ENCODE measurements around the gene MYG1. TPM values are rescaled to one million over a fixed set of nuclear protein-coding genes. Genes with fewer than 3 reads are reported as not detected.

Gene MYG1
- polyA plus RNA-seq, 4 donors, result 42.4 to 87.0 (median 66.9) TPM

GRCh38 chr12:53302903-53303302 is 3.4 kb downstream of the MYG1 start:
- DNase-seq, result no peak
- Histone ChIP-seq H3K4me1 (ENCODE audit: control insufficient read depth in 3 of 3, insufficient read depth in 2 of 3, low read depth in 1 of 3, low read length in 2 of 3) (peaks cover 2 to 12% (median 10%) of the 10 kb centered on the region in 3 donors), H3K4me3 (ENCODE audit: low read depth in 1 of 3, low read length in 3 of 3) (no peak overlapping the region), H3K9me3 (ENCODE audit: control insufficient read depth in 2 of 2, insufficient read depth in 1 of 2, low read depth in 1 of 2, low read length in 1 of 2) (no peaks in the 10 kb centered on the region), H3K36me3 (ENCODE audit: control insufficient read depth in 3 of 3, insufficient read depth in 2 of 3, low read depth in 1 of 3, low read length in 3 of 3) (peaks cover 14 to 66% (median 21%) of the 10 kb centered on the region in 3 donors), H3K27ac (ENCODE audit: low read depth in 1 of 3, low read length in 2 of 3) (no peak overlapping the region), H3K27me3 (ENCODE audit: control insufficient read depth in 3 of 3, insufficient read depth in 3 of 3, low read length in 3 of 3) (no peaks in the 10 kb centered on the region)
- 93 to 97% (median 93%) methylated on average over 5 of the region's 5 CpGs for WGBS, 3 donors
- no peak for FAIRE-seq

- DNase-seq (no peak), FAIRE-seq (no peak)
- WGBS, 3 donors, result 95 to 99% (median 95%) methylated on average over 7 to 10 of the region's 10 CpGs
Measured at GRCh38 chr12:53306826-53307225, 7.3 kb downstream of the MYG1 start.

GRCh38 chr12:53308276-53308675 is 8.8 kb downstream of the MYG1 start:
- peaks cover 15 to 74% (median 24%) of the 10 kb centered on the region in 3 donors for H3K36me3 ChIP-seq (ENCODE audit: control insufficient read depth in 3 of 3, insufficient read depth in 2 of 3, low read depth in 1 of 3, low read length in 3 of 3)
- no peaks in the 10 kb centered on the region for H3K27me3 ChIP-seq (ENCODE audit: control insufficient read depth in 3 of 3, insufficient read depth in 3 of 3, low read length in 3 of 3)
- 67 to 77% (median 69%) methylated on average over 4 of the region's 4 CpGs for WGBS, 3 donors
- DNase-seq (no peak), FAIRE-seq (no peak)
- H3K4me3 ChIP-seq (ENCODE audit: low read depth in 1 of 3, low read length in 3 of 3), result no peak overlapping the region
- H3K9me3 ChIP-seq (ENCODE audit: control insufficient read depth in 2 of 2, insufficient read depth in 1 of 2, low read depth in 1 of 2, low read length in 1 of 2), result no peaks in the 10 kb centered on the region
- H3K27ac ChIP-seq (ENCODE audit: low read depth in 1 of 3, low read length in 2 of 3), result no peak overlapping the region
- H3K4me1 ChIP-seq (ENCODE audit: control insufficient read depth in 3 of 3, insufficient read depth in 2 of 3, low read depth in 1 of 3, low read length in 2 of 3), result no peaks in the 10 kb centered on the region

More at GRCh38 chr12:53306826-53307225, 7.3 kb downstream of the MYG1 start:
- Histone ChIP-seq H3K27ac (ENCODE audit: low read depth in 1 of 3, low read length in 2 of 3) (no peak overlapping the region), H3K27me3 (ENCODE audit: control insufficient read depth in 3 of 3, insufficient read depth in 3 of 3, low read length in 3 of 3) (no peaks in the 10 kb centered on the region), H3K9me3 (ENCODE audit: control insufficient read depth in 2 of 2, insufficient read depth in 1 of 2, low read depth in 1 of 2, low read length in 1 of 2) (no peaks in the 10 kb centered on the region), H3K4me1 (ENCODE audit: control insufficient read depth in 3 of 3, insufficient read depth in 2 of 3, low read depth in 1 of 3, low read length in 2 of 3) (no peaks in the 10 kb centered on the region), H3K4me3 (ENCODE audit: low read depth in 1 of 3, low read length in 3 of 3) (no peak overlapping the region), H3K36me3 (ENCODE audit: control insufficient read depth in 3 of 3, insufficient read depth in 2 of 3, low read depth in 1 of 3, low read length in 3 of 3) (peaks cover 15 to 82% (median 24%) of the 10 kb centered on the region in 3 donors)

GRCh38 chr12:53313996-53314395 is 14.5 kb downstream of the MYG1 start:
- Histone ChIP-seq H3K9me3 (ENCODE audit: control insufficient read depth in 2 of 2, insufficient read depth in 1 of 2, low read depth in 1 of 2, low read length in 1 of 2) (no peaks in the 10 kb centered on the region), H3K36me3 (ENCODE audit: control insufficient read depth in 3 of 3, insufficient read depth in 2 of 3, low read depth in 1 of 3, low read length in 3 of 3) (peaks cover 7 to 62% (median 7%) of the 10 kb centered on the region in 3 donors), H3K27ac (ENCODE audit: low read depth in 1 of 3, low read length in 2 of 3) (no peak overlapping the region), H3K27me3 (ENCODE audit: control insufficient read depth in 3 of 3, insufficient read depth in 3 of 3, low read length in 3 of 3) (no peaks in the 10 kb centered on the region), H3K4me1 (ENCODE audit: control insufficient read depth in 3 of 3, insufficient read depth in 2 of 3, low read depth in 1 of 3, low read length in 2 of 3) (no peaks in the 10 kb centered on the region), H3K4me3 (ENCODE audit: low read depth in 1 of 3, low read length in 3 of 3) (no peak overlapping the region)
- WGBS, 3 donors, result 54 to 60% (median 58%) methylated on average over 3 of the region's 3 CpGs
- DNase-seq (no peak), FAIRE-seq (no peak)

GRCh38 chr12:53320352-53321195 is 21.1 kb downstream of the MYG1 start:
- WGBS, 3 donors, result 39 to 42% (median 42%) methylated on average over 10 of the region's 10 CpGs
- peaks cover 5 to 24% (median 7%) of the 10 kb centered on the region in 3 donors for H3K36me3 ChIP-seq (ENCODE audit: control insufficient read depth in 3 of 3, insufficient read depth in 2 of 3, low read depth in 1 of 3, low read length in 3 of 3)
- peaks cover 3 to 21% (median 8%) of the 10 kb centered on the region in 3 donors for H3K4me1 ChIP-seq (ENCODE audit: control insufficient read depth in 3 of 3, insufficient read depth in 2 of 3, low read depth in 1 of 3, low read length in 2 of 3)
- peak overlapping the region; percentile 37 to 66 (median 61) for H3K4me3 ChIP-seq (ENCODE audit: low read depth in 1 of 3, low read length in 3 of 3)
- H3K27ac ChIP-seq (ENCODE audit: low read depth in 1 of 3, low read length in 2 of 3), result peak overlapping the region; percentile 73 to 90 (median 84)
- FAIRE-seq, result no peak
- no peaks in the 10 kb centered on the region for H3K9me3 ChIP-seq (ENCODE audit: control insufficient read depth in 2 of 2, insufficient read depth in 1 of 2, low read depth in 1 of 2, low read length in 1 of 2)
- DNase-seq, result no peak
- peaks cover 0 to 15% (median 0%) of the 10 kb centered on the region in 3 donors for H3K27me3 ChIP-seq (ENCODE audit: control insufficient read depth in 3 of 3, insufficient read depth in 3 of 3, low read length in 3 of 3)

- Histone ChIP-seq H3K4me1 (ENCODE audit: control insufficient read depth in 3 of 3, insufficient read depth in 2 of 3, low read depth in 1 of 3, low read length in 2 of 3) (peaks cover 3 to 27% (median 8%) of the 10 kb centered on the region in 3 donors), H3K27ac (ENCODE audit: low read depth in 1 of 3, low read length in 2 of 3) (peak overlapping the region; percentile 79 to 97 (median 82)), H3K4me3 (ENCODE audit: low read depth in 1 of 3, low read length in 3 of 3) (peak overlapping the region; percentile 57 to 73 (median 57)), H3K9me3 (ENCODE audit: control insufficient read depth in 2 of 2, insufficient read depth in 1 of 2, low read depth in 1 of 2, low read length in 1 of 2) (no peaks in the 10 kb centered on the region), H3K36me3 (ENCODE audit: control insufficient read depth in 3 of 3, insufficient read depth in 2 of 3, low read depth in 1 of 3, low read length in 3 of 3) (peaks cover 0 to 3% (median 2%) of the 10 kb centered on the region in 3 donors), H3K27me3 (ENCODE audit: control insufficient read depth in 3 of 3, insufficient read depth in 3 of 3, low read length in 3 of 3) (peaks cover 0 to 44% (median 0%) of the 10 kb centered on the region in 3 donors)
- DNase-seq (peak in 1 of 2 donors; percentile 49), FAIRE-seq (no peak)
- 30 to 46% (median 46%) methylated on average over 28 of the region's 28 CpGs for WGBS, 3 donors
Measured at GRCh38 chr12:53324113-53324778, 24.8 kb downstream of the MYG1 start.

GRCh38 chr12:53324779-53325510 is 25.4 kb downstream of the MYG1 start:
- H3K4me3 ChIP-seq (ENCODE audit: low read depth in 1 of 3, low read length in 3 of 3), result peak overlapping the region; percentile 57 to 73 (median 57)
- peaks cover 3 to 27% (median 7%) of the 10 kb centered on the region in 3 donors for H3K4me1 ChIP-seq (ENCODE audit: control insufficient read depth in 3 of 3, insufficient read depth in 2 of 3, low read depth in 1 of 3, low read length in 2 of 3)
- H3K27me3 ChIP-seq (ENCODE audit: control insufficient read depth in 3 of 3, insufficient read depth in 3 of 3, low read length in 3 of 3), result peaks cover 0 to 44% (median 0%) of the 10 kb centered on the region in 3 donors
- H3K9me3 ChIP-seq (ENCODE audit: control insufficient read depth in 2 of 2, insufficient read depth in 1 of 2, low read depth in 1 of 2, low read length in 1 of 2), result no peaks in the 10 kb centered on the region
- no peak for FAIRE-seq
- H3K36me3 ChIP-seq (ENCODE audit: control insufficient read depth in 3 of 3, insufficient read depth in 2 of 3, low read depth in 1 of 3, low read length in 3 of 3), result no peaks in the 10 kb centered on the region
- WGBS, 3 donors, result 0% methylated on average over 45 to 69 of the region's 69 CpGs
- H3K27ac ChIP-seq (ENCODE audit: low read depth in 1 of 3, low read length in 2 of 3), result peak overlapping the region; percentile 79 to 97 (median 82)
- DNase-seq, result peak; percentile 87 to 93
